HepG2 (cell line): ENCODE measurements around the gene MTMR4. TPM values are rescaled to one million over a fixed set of nuclear protein-coding genes. Genes with fewer than 3 reads are reported as not detected.

Source experiments
- CEBPB ChIP-seq: IDR thresholded peaks from 2 replicates; pipeline ENCODE4 v1.6.1; 2011; ENCODE audit warnings: low read depth, low read length, improper control_type of control experiment, borderline replicate concordance
- ELF4 ChIP-seq: sonication (generic); formaldehyde crosslinking; IDR thresholded peaks from 2 replicates; pipeline ENCODE4 v1.5.0; 2020; ENCODE audit warnings: missing genetic modification reagents, mild to moderate bottlenecking, moderate library complexity, borderline replicate concordance
- FOSL2 ChIP-seq: sonication (generic); formaldehyde crosslinking; IDR thresholded peaks from 2 replicates; pipeline ENCODE4 v1.4.0; 2020; ENCODE audit warnings: missing genetic modification reagents
- KLF12 ChIP-seq: sonication (generic); formaldehyde crosslinking; IDR thresholded peaks from 2 replicates; pipeline ENCODE4 v1.4.0; 2020; ENCODE audit warnings: missing genetic modification reagents, borderline replicate concordance
- MED1 ChIP-seq: sonication (generic); formaldehyde crosslinking; IDR thresholded peaks from 2 replicates; pipeline ENCODE4 v1.4.0; 2020; ENCODE audit warnings: missing genetic modification reagents
- SAFB2 ChIP-seq: sonication (generic); formaldehyde crosslinking; IDR thresholded peaks from 2 replicates; pipeline ENCODE4 v1.5.1; 2020; ENCODE audit warnings: missing genetic modification reagents, low read depth, mild to moderate bottlenecking, borderline replicate concordance
- SAP130 ChIP-seq: IDR thresholded peaks from 2 replicates; pipeline ENCODE4 v1.6.1; 2016; ENCODE audit warnings: low read depth
- TRAFD1 ChIP-seq: sonication (generic); formaldehyde crosslinking; IDR thresholded peaks from 2 replicates; pipeline ENCODE4 v1.5.1; 2020; ENCODE audit warnings: missing genetic modification reagents, mild to moderate bottlenecking, borderline replicate concordance
- ZBTB20 ChIP-seq: sonication (generic); formaldehyde crosslinking; IDR thresholded peaks from 2 replicates; pipeline ENCODE4 v1.8.1; 2023; ENCODE audit warnings: missing genetic modification reagents, low read depth, mild to moderate bottlenecking, borderline replicate concordance
- ZFP82 ChIP-seq: sonication (generic); formaldehyde crosslinking; IDR thresholded peaks from 2 replicates; pipeline ENCODE4 v1.5.1; 2020; ENCODE audit warnings: mild to moderate bottlenecking, missing genetic modification reagents, borderline replicate concordance
- ZNF274 ChIP-seq: sonication (generic); formaldehyde crosslinking; IDR thresholded peaks from 2 replicates; pipeline ENCODE4 v1.5.1; 2020; ENCODE audit warnings: mild to moderate bottlenecking, missing genetic modification reagents
- ZNF749 ChIP-seq: sonication (generic); formaldehyde crosslinking; IDR thresholded peaks from 2 replicates; pipeline ENCODE4 v1.8.0; 2022; ENCODE audit warnings: mild to moderate bottlenecking, missing genetic modification reagents, moderate library complexity, borderline replicate concordance
- polyA plus RNA-seq, 8 experiments: library from polyadenylated mRNA; depleted of rRNA in 3 of 8; stranded (reverse) in 7 of 8; unstranded in 1 of 8; fragments of >200 nt; fragmentation: Illumina TruSeq in 4 of 8; extraction: Trizol in 4 of 8; gene quantifications; 2 replicates each; pipeline versions ENCODE4 v1.2.1 to v1.2.3, GENCODE V29; 2011 to 2016; ENCODE audit warnings: low read depth in 4 of 8, missing spikeins in 1 of 8, mixed read lengths in 1 of 8; ENCODE audit not compliant: insufficient read depth in 1 of 8
- total RNA-seq, 5 experiments: library from RNA; depleted of rRNA; stranded (reverse); fragments of >200 nt; fragmentation: Illumina TruSeq; extraction: Trizol; gene quantifications; 2 replicates each; pipeline ENCODE4 v1.2.3, GENCODE V29; 2016; ENCODE audit warnings: low read depth in 1 of 5
- TF ChIP-seq, protein P1 (sequence below): sonication (generic); formaldehyde crosslinking; conservative IDR thresholded peaks from 2 replicates; pipeline ENCODE4 v1.8.1; 2023; ENCODE audit warnings: missing genetic modification reagents

MTMR4 gene
- total and polyA plus RNA-seq, 2 of the 13 experiments (the other 11 are each of a cell fraction or from before 2014, with no cell fraction given) = 62.5 to 65.1 TPM

GRCh38 chr17:58534901-58535421 lies 20.5 kb upstream of the MTMR4 start (continued):
- TF ChIP-seq MED1 = no peak
- TF ChIP-seq ZNF749 (CRISPR knock-in tag) = no peak
- no peak for TF ChIP-seq ELF4
- TF ChIP-seq TRAFD1 (CRISPR knock-in tag) = no peak
- peak; percentile 7; the same call in 1 of the 2 replicates for TF ChIP-seq SAP130 (CRISPR knock-in tag)
- 0 out of 2 replicates have a peak, but pooled peaks have one; percentile 17 for TF ChIP-seq ZNF274 (CRISPR knock-in tag)
- TF ChIP-seq KLF12 (CRISPR knock-in tag) = no peak
- TF ChIP-seq FOSL2 (CRISPR knock-in tag) = peak; percentile 88
- no peak for TF ChIP-seq ZFP82
- TF ChIP-seq CEBPB = peak; percentile 82
- TF ChIP-seq SAFB2 = no peak
- TF ChIP-seq, protein P1, sequence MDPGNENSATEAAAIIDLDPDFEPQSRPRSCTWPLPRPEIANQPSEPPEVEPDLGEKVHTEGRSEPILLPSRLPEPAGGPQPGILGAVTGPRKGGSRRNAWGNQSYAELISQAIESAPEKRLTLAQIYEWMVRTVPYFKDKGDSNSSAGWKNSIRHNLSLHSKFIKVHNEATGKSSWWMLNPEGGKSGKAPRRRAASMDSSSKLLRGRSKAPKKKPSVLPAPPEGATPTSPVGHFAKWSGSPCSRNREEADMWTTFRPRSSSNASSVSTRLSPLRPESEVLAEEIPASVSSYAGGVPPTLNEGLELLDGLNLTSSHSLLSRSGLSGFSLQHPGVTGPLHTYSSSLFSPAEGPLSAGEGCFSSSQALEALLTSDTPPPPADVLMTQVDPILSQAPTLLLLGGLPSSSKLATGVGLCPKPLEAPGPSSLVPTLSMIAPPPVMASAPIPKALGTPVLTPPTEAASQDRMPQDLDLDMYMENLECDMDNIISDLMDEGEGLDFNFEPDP (CRISPR knock-in tag) = no peak
- TF ChIP-seq ZBTB20 (CRISPR knock-in tag) = 0 out of 2 replicates have a peak, but pooled peaks have one; percentile 16
